ENCODE results near the gene SPACA7. TPM values are rescaled to one million over a fixed set of nuclear protein-coding genes. Genes with fewer than 3 reads are reported as not detected.

Gene SPACA7
- total RNA-seq, 1 donor from 2014 or later, result not detected

DNA sequence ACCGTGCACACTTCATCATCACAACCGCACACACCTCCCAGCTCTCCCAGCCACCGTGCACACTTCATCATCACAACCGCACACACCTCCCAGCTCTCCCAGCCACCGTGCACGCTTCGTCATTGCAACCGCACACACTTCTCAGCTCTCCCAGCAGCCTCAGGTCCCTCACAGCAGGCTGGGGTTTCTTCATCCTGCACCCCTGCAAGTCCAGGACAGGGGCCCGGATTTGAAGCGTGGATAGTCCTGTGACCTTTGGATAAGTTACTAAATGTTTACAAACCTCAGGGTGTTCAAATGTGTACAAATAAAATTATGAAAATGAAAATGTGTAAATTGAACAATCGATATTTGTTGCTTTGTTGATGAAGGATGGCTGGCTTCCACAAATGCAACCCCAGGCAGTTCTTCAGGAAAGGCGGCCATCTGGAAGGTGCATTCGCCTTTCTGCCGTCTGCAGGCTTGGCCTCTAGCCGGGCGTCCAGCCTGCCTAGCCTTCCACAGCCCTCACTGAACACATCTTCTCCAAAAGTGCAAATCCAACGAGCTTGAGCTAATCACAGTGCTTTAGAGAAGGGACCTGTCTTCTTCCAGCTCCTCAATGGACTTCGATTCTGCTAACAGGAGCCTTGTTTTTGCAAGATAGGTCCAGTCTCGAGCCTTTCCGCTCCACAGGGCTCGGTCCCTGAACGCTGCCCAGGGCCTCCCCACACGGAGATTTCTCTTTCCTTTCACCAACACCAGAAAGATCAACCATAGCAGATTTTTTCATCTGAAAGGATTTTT lies 74.2 kb downstream of the SPACA7 start:
- no peak for DNase-seq (ENCODE audit: low spot score)
- TF ChIP-seq, protein P1, sequence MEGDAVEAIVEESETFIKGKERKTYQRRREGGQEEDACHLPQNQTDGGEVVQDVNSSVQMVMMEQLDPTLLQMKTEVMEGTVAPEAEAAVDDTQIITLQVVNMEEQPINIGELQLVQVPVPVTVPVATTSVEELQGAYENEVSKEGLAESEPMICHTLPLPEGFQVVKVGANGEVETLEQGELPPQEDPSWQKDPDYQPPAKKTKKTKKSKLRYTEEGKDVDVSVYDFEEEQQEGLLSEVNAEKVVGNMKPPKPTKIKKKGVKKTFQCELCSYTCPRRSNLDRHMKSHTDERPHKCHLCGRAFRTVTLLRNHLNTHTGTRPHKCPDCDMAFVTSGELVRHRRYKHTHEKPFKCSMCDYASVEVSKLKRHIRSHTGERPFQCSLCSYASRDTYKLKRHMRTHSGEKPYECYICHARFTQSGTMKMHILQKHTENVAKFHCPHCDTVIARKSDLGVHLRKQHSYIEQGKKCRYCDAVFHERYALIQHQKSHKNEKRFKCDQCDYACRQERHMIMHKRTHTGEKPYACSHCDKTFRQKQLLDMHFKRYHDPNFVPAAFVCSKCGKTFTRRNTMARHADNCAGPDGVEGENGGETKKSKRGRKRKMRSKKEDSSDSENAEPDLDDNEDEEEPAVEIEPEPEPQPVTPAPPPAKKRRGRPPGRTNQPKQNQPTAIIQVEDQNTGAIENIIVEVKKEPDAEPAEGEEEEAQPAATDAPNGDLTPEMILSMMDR (IDR thresholded peaks at IDR 0.05; ENCODE audit: unreplicated experiment), result no peak
- no peaks in the 10 kb centered on the region for H3K4me1 Mint-ChIP-seq (ENCODE audit: unreplicated experiment)
- H3K9me3 Mint-ChIP-seq (ENCODE audit: unreplicated experiment), result no peaks in the 10 kb centered on the region
- peaks cover 4% of the 10 kb centered on the region for H3K36me3 Mint-ChIP-seq (ENCODE audit: low read depth, unreplicated experiment)
- no peak overlapping the region for H3K27ac Mint-ChIP-seq (ENCODE audit: unreplicated experiment)
- no peak overlapping the region for H3K4me3 Mint-ChIP-seq (ENCODE audit: unreplicated experiment)
- peaks cover 4% of the 10 kb centered on the region for H3K27me3 Mint-ChIP-seq (ENCODE audit: unreplicated experiment)

DNA sequence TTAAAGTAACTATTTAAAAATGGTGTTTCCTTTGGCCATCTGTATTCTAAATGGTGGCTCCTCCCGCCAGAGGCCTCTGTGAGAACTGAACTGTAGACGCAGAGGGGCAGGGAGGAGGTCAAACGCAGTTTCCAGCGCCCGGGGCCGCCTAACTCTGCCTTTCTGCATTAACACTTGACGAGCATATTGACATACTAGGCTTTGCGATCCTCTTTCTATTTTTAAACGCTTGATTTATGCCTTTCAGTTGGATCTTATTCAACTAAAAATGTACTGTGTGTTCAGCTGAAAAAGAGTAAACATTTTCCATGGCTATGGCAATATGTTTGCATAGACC lies 74.7 kb downstream of the SPACA7 start:
- Mint-ChIP-seq H3K4me3 (ENCODE audit: unreplicated experiment) (no peak overlapping the region), H3K27ac (ENCODE audit: unreplicated experiment) (no peak overlapping the region), H3K9me3 (ENCODE audit: unreplicated experiment) (no peaks in the 10 kb centered on the region)

DNA sequence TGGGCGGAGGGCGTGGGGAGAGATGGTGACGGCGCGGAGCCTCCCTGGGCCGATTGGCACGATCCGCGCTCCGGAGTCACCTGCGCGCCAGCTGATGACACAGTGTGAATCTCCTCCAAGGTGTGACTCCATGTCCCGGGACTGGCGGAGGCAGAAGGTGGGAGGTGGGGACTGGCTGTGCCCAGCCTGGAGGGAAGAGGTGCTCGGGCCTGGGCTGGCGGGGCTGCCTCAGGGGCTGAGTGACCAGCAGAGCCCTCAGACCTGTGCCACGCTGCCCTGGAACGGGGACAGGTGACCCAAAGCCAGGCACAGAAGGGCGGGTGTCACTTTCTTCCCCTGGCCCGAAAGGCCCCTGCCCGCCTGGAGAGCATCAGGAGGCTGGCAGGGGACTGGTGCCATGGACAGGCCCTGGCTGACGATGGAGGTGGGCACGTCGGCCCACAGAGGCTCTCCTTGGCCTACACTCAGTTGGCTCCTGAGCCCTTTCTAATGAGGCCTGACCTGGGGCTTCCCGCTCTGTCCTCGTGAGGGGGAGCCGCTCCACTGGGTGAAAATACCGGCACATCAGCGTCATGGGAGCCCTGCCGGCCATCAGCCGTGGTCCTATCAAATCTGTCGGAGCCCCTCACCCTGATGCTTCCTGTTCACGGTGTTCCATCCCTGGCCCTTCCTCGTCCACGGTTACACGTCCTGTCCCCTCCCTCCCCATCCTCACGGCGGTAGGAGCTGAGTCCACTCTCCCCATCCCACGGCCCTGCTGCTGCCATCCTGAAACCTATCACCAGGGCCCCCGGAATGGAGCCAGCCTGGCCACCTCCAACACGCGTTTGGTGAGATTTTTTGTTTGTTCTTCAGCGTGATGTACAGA lies 75.6 kb downstream of the SPACA7 start:
- H3K4me1 Mint-ChIP-seq (ENCODE audit: unreplicated experiment), result no peaks in the 10 kb centered on the region
- TF ChIP-seq, protein P1 (IDR thresholded peaks at IDR 0.05; ENCODE audit: unreplicated experiment), result no peak
- no peak overlapping the region for H3K27ac Mint-ChIP-seq (ENCODE audit: unreplicated experiment)
- peaks cover 4% of the 10 kb centered on the region for H3K27me3 Mint-ChIP-seq (ENCODE audit: unreplicated experiment)
- peaks cover 4% of the 10 kb centered on the region for H3K36me3 Mint-ChIP-seq (ENCODE audit: low read depth, unreplicated experiment)
- H3K4me3 Mint-ChIP-seq (ENCODE audit: unreplicated experiment), result no peak overlapping the region
- H3K9me3 Mint-ChIP-seq (ENCODE audit: unreplicated experiment), result no peaks in the 10 kb centered on the region
- DNase-seq (ENCODE audit: low spot score), result no peak

More for the DNA sequence above, 74.7 kb downstream of the SPACA7 start:
- Mint-ChIP-seq H3K27me3 (ENCODE audit: unreplicated experiment) (peaks cover 4% of the 10 kb centered on the region), H3K36me3 (ENCODE audit: low read depth, unreplicated experiment) (peaks cover 4% of the 10 kb centered on the region), H3K4me1 (ENCODE audit: unreplicated experiment) (no peaks in the 10 kb centered on the region)
- DNase-seq (ENCODE audit: low spot score), result no peak
- TF ChIP-seq, protein P1 (IDR thresholded peaks at IDR 0.05; ENCODE audit: unreplicated experiment), result no peak

DNA sequence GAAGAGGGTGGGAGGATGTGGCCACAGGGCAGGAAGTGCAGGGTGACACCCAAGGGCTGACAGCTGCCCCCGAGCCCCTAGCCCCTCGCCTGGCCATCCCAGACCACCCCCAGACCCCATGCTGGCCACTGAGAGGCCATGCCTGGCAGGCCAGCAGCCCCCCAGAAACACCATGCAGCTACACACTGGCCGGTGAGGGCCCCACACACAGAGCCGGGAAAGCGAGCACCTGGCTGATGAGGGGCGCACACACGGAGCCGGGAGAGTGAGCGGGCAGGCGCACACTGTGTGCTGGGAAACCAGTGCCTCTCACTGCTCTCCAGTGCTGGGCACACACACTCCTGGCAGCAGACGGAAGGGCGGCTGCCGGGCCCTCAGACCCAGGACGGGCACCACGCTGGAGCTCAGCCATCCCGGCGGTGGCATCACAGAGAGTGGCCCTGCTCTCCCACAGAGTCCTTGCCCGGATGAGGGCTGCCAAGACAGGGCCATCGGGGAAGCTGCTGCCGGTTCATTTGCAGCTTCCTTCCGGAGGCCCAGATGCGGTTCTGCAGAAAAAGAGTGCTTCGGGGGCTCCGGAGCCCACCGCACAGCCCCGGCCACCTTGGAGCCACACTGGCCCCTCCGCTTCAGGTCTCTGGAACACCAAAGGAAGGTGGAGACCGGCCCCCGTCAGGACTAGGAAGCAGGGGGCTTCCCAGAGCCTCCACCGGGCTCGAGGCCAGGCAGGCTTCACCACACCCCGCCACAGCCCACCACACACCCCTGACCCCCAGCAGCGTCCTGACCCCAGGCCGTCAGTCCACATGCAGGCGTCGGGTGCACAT lies 76.4 kb downstream of the SPACA7 start:
- no peak overlapping the region for H3K27ac Mint-ChIP-seq (ENCODE audit: unreplicated experiment)
- TF ChIP-seq, protein P1 (IDR thresholded peaks at IDR 0.05; ENCODE audit: unreplicated experiment), result no peak
- H3K4me1 Mint-ChIP-seq (ENCODE audit: unreplicated experiment), result no peaks in the 10 kb centered on the region
- H3K4me3 Mint-ChIP-seq (ENCODE audit: unreplicated experiment), result no peak overlapping the region
- peaks cover 4% of the 10 kb centered on the region for H3K36me3 Mint-ChIP-seq (ENCODE audit: low read depth, unreplicated experiment)
- peaks cover 4% of the 10 kb centered on the region for H3K27me3 Mint-ChIP-seq (ENCODE audit: unreplicated experiment)
- H3K9me3 Mint-ChIP-seq (ENCODE audit: unreplicated experiment), result no peaks in the 10 kb centered on the region
- DNase-seq (ENCODE audit: low spot score), result no peak

Data from endothelial cell (in vitro differentiated cells).